Measurements from ENCODE around the gene LRRK1.
A peak's percentile ranks its signal among the peaks of the same experiment; 100 is the strongest.

The LRRK1 gene

GRCh38 chr15:100913961-100914360, 5.2 kb upstream of the LRRK1 start:
- no peak for DNase-seq

DNA sequence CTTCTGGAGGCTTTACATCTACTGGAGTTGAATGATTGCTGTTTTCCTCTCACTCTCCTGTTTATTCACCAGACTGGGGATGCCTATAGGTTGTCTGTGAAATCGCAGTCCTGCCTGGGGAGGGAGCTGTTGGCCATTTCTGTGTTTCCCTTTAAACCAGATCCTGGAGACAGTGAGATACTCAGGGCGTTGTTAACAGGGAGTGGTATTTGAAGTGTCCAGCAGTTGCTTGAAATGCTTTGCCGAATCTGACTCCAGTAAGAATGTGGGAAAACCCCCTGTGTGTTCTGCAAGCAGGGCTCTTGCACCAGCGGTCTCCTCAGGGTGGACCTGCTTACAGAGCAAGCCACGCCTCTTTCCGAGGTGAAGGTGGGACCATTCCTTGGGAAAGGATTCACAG, 4.3 kb upstream of the LRRK1 start:
- no peak for DNase-seq

GRCh38 chr15:100918034-100918689, 995 bp upstream of the LRRK1 start:
- peak; percentile 66 for DNase-seq

- no peak for DNase-seq
Measured at GRCh38 chr15:100919481-100920405, 586 bp downstream of the LRRK1 start.

- DNase-seq, result no peak
Measured at GRCh38 chr15:100920516-100921135, 1.5 kb downstream of the LRRK1 start.

- DNase-seq, result no peak
Measured at GRCh38 chr15:100922192-100923040, 3.3 kb downstream of the LRRK1 start.

GRCh38 chr15:100923076-100923475, 3.9 kb downstream of the LRRK1 start:
- DNase-seq, result no peak

DNA sequence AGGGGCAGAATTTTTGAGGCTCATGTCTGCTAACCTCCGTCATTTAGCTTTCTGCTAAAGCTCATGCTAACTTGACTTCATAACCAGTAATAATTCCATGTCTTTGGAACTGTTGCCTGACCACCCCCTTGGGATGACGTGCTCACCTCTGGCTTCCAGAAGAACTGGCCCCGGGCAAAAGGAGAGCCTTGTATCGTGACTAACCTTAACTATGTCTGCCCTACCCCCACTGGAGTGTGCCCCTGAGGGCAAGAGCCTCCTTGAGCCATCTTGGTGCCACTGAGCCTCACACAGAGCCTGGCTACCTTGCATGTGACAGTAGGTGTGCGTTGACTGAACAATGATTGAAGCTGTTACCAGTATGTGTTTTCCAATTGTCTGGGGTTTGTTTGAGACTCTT, 4.7 kb downstream of the LRRK1 start:
- no peak for DNase-seq

DNA sequence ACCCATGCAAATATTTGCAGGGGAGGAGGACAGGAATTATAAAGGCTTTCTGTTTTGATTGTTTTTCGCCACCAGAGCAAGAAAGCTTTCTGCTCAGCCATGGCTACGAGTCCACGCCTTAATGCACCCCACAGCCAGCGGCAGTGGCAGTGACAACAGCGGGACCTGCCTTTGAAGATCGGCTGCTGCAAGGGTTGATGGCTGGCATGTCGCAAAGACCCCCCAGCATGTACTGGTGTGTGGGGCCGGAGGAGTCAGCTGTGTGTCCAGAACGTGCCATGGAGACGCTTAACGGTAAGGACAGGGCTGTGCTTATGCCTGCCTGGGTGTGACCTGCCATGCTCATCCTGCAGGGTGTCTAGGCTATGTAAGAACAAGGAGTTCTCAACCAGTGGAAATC, 5.3 kb downstream of the LRRK1 start:
- DNase-seq, result no peak

DNA sequence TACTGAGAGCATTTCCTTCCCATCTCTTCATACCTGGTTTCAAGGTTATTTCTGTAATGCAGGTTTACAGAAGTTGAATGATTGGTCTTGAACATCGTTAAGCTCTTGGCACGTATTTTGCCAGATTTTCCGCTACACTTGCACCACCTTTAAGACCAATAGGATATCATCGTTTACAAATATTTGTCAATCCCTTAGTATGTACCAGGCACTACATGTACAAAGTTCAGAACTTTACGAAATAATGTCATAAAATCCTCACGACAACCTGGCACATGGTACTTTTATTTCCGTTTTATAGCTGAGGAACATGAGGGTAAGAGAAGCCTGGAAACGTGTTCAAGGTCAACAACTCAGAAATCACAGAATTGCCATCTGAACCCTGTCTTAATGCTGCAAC, 6.3 kb downstream of the LRRK1 start:
- no peak for DNase-seq

GRCh38 chr15:100926258-100926657, 7.1 kb downstream of the LRRK1 start:
- DNase-seq, result no peak

- peak; percentile 37 for DNase-seq
Measured at GRCh38 chr15:100926971-100927756, 8.0 kb downstream of the LRRK1 start.

- DNase-seq, result no peak
Measured at GRCh38 chr15:100928632-100929280, 9.6 kb downstream of the LRRK1 start.

DNA sequence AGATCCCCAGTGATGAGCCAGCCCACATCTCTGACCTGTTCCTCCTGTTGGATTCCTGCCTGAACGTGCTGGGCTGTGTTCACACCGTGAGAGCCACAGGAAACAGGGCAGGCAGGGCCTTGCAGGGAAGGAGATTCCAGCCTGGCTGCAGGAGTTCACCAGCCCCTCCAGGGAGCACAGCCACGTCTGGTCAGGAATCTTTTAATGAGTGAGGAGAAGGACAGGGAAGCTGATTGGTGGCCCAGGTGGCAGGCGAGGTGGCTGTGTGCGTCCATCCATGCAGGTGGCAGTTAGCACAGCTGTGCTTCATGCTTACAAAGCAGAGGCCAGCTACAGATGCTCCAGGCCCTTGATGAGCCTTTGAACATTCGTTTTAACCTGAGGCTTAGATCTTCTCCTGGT, 10.5 kb downstream of the LRRK1 start:
- no peak for DNase-seq

DNA sequence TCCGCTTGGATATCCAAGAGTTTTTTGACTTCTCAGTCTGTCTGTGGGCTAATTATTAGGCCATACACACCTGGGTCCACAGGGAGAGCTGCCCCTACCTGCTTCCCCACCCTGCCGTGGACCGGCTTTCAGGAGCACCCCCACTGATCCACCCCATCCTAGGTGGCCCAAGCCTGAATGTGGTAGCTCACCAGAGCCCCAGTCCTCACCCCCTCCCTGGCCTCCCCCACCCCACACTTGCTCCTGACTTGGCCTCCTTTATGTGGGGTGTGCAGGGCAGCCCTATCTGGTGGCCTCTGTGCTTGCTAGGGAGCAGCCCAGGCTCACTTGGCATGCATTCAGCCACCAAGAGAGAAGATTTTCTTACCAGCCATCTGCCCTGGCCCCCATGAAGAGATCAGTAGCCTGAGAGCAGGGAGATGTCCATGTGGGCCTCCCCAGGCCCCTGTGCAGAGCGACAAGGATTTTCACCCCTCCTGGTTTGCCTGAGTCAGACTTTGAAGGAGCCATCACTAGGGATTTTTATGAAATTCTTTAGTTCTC, 11.2 kb downstream of the LRRK1 start:
- DNase-seq, result no peak

- no peak for DNase-seq
Measured at GRCh38 chr15:100931143-100931890, 12.2 kb downstream of the LRRK1 start.

DNA sequence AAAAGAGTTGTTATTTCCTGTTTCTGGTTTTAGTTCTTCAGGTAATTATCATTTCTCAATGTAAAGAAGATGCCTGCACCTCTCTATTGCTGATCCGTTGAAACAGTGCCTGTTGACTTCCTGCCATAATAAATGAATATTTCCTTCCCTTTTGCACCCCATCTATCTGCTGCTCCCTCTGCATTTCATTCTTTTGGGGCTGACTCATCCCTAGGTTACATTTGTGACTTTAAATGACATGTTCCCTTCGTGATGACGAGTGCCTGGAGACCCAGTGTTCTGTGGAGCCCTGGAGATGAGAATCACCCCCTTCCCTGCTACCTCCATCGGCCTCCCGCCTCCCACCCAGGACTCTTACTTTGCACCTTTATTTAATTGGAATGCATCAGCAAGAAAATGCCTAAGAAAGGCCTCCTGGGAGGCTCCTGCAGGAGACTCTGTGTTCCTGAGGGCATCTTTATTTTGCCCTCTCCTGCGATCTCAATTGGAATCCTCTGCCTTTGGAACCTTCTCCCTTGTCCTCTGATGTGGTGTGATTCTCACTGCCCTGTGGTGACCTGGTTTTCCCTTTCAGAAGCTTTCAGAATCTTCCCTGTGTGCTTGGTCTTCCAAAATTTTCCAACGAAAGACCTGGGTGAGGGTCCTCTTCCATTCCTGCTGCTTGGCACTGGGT, 13.7 kb downstream of the LRRK1 start:
- DNase-seq, result no peak

DNA sequence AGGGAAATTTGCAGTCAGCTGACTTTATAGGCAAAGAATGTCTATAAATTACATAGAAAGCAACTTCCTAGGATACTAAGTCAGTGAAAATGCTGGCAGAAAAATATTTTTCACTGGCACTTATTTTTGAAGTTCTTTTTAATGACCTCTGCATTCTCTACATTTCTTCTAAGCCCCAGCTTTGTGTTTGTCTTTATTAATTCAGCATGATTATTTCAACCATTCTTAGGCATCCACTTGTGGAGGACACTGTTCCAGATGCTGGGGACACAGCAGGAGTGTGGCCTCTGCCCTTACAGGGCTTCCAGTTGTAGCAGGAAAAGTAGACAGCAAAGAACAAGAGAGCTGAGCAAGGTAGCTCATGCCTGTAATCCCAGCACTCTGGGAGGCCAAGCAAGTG, 15.0 kb downstream of the LRRK1 start:
- DNase-seq, result no peak

DNA sequence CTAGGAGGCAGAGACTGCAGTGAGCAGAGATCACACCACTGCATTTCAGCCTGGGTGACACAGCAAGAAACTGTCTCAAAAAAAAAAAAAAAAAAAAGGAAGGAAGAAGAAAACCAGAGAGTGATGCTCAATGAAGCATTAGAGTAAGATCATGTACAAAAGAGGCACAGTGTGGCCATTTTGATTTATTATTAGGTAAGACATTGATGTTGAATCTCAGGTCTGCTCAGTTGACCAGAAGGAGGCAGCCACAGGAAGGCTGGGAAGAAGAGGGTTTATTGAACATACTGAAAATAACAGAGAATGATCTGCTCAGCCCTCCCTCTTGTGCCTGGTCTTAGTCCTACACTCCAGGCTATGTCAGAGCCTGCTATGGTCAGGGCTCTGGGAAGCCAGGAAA, 15.6 kb downstream of the LRRK1 start:
- DNase-seq, result no peak

DNA sequence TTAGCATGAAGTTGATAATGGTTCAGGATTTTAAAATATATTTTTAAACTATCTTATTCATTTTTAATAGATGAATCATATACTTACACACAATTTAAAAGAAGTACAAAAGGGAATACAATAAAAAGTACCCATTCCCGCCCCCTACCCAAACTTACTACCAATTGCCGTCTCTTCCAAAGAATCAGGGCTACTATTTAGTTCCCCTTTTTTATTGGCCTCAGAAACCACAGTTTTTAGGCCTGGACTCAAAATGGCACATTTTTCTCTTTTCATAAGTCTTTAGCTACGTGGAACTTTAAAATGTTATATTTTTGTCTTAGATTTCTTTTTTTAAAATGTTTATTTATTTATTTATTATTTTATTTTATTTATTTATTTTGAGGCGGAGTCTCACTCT, 18.0 kb downstream of the LRRK1 start:
- no peak for DNase-seq
